ENCODE measurements around the gene FAM83C. TPM values are rescaled to one million over a fixed set of nuclear protein-coding genes. Genes with fewer than 3 reads are reported as not detected.

Gene FAM83C
- total RNA-seq, 1 experiment from 2014 or later = not detected

DNA sequence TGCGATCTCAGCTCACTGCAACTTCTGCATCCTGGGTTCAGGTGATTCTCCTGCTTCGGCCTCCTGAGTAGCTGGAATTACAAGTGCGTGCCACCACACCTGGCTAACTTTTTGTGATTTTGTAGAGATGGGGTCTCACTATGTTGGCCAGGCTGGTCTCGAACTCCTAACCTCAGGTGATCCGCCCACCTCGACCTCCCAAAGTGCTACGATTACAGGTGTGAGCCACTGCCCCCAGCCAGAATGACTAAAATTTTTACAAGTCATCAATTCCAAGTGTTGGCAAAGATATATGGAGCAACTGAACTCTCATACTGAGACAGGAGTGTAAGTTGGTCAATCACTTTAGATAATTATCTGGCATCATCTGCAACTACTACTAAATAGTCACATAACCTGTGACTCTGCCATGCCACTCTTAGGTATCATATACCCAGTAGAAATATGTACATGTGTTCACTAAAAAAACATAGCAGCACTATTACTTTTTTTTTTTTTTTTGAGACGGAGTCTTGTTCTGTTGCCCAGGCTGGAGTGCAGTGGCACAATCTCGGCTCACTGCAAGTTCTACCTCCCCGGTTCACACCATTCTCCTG is 10.6 kb downstream of the FAM83C start:
- H3K4me3 ChIP-seq = no peak overlapping the region
- peaks cover 77% of the 10 kb centered on the region for H3K36me3 ChIP-seq
- H3K27me3 ChIP-seq = no peaks in the 10 kb centered on the region
- no peaks in the 10 kb centered on the region for H3K9me3 ChIP-seq
- no peak for DNase-seq

- Histone ChIP-seq H3K4me3 (no peak overlapping the region), H3K27me3 (no peaks in the 10 kb centered on the region), H3K36me3 (peaks cover 85% of the 10 kb centered on the region), H3K9me3 (no peaks in the 10 kb centered on the region)
- DNase-seq = no peak
Observed at GRCh38 chr20:35280523-35280922, 11.7 kb downstream of the FAM83C start.

DNA sequence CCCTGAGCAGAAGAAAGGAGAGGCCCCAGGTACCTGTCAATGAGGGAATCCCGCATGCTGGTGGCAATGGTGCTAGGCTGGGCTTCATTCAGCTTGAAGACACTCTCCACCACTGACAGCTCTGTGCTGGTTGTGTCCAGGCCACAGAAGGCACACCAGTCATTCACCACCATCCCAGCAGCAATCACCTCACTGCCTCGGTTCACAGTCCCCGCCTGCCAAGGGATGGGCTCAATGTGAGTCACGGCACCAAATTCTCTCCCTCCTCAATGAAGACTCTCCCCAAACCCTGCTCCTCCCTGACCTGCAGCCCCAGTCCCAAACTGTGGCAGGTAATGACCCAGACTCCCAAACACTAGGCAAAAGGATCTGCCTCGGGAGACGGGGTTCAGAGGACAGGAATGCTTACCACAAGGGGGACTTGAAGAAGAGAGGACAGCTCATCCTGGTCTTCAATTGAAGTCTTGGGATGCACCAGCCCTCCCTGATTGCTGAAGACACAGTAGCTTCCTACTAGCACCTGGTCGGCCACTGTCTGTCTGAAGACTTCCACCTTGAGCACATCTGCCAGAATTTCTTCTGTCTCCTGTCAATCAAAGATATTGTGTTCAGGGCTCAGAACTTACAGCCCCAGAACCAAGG is 12.6 kb downstream of the FAM83C start:
- no peaks in the 10 kb centered on the region for H3K9me3 ChIP-seq
- H3K36me3 ChIP-seq = peaks cover 90% of the 10 kb centered on the region
- no peaks in the 10 kb centered on the region for H3K27me3 ChIP-seq
- H3K4me3 ChIP-seq = no peak overlapping the region
- DNase-seq = no peak

DNA sequence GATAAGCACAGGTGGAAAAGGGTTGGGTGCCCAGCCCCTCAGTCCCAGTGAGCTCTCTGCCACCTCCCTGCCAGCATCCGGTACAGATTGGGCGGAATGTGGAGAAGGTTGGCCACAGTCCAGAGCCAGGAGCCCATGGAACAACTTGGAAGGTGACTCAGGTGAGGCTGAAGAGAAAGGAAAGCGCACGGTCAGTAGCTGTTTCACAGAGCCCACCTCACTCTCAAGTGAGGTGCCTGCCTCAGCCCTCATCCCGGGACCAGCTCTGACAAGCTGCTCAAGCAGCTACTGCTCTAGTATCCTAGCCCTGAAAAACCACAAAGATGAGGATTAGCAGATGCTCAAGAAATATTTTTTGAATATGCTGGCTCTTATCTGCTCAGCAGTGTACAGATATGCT is 13.2 kb downstream of the FAM83C start:
- no peaks in the 10 kb centered on the region for H3K9me3 ChIP-seq
- H3K4me3 ChIP-seq = no peak overlapping the region
- no peak for DNase-seq
- H3K36me3 ChIP-seq = peaks cover 89% of the 10 kb centered on the region
- no peaks in the 10 kb centered on the region for H3K27me3 ChIP-seq

- H3K36me3 ChIP-seq = peaks cover 79% of the 10 kb centered on the region
Observed at GRCh38 chr20:35277531-35278395, 14.5 kb downstream of the FAM83C start, which contains the start of gene MMP24OS. Gene MMP24OS (minus strand): TSS chr20:35278122. CDS start chr20:35277929, 193 bp downstream.

GRCh38 chr20:35277127-35277526 is 15.1 kb downstream of the FAM83C start:
- DNase-seq = no peak
- H3K27me3 ChIP-seq = no peaks in the 10 kb centered on the region
- H3K36me3 ChIP-seq = peaks cover 75% of the 10 kb centered on the region
- H3K9me3 ChIP-seq = no peaks in the 10 kb centered on the region
- H3K4me3 ChIP-seq = peak overlapping the region; percentile 64

More at GRCh38 chr20:35277531-35278395, 14.5 kb downstream of the FAM83C start, which contains the start of gene MMP24OS:
- Histone ChIP-seq H3K9me3 (no peaks in the 10 kb centered on the region), H3K27me3 (no peaks in the 10 kb centered on the region), H3K4me3 (peak within 1 kb of the TSS; percentile 64)
- DNase-seq = peak; percentile 90

GRCh38 chr20:35276408-35276807 is 15.8 kb downstream of the FAM83C start:
- peak overlapping the region; percentile 64; the same call in 1 of the 2 replicates for H3K4me3 ChIP-seq
- no peaks in the 10 kb centered on the region for H3K9me3 ChIP-seq
- peaks cover 73% of the 10 kb centered on the region for H3K36me3 ChIP-seq
- no peak for DNase-seq
- no peaks in the 10 kb centered on the region for H3K27me3 ChIP-seq

GRCh38 chr20:35275741-35276251 is 16.4 kb downstream of the FAM83C start:
- no peaks in the 10 kb centered on the region for H3K27me3 ChIP-seq
- no peaks in the 10 kb centered on the region for H3K9me3 ChIP-seq
- H3K36me3 ChIP-seq = peaks cover 69% of the 10 kb centered on the region
- no peak overlapping the region for H3K4me3 ChIP-seq
- DNase-seq = no peak

GRCh38 chr20:35274172-35275092 is 17.8 kb downstream of the FAM83C start:
- peaks cover 59% of the 10 kb centered on the region for H3K36me3 ChIP-seq
- DNase-seq = peak; percentile 51
- H3K4me3 ChIP-seq = no peak overlapping the region
- no peaks in the 10 kb centered on the region for H3K27me3 ChIP-seq
- no peaks in the 10 kb centered on the region for H3K9me3 ChIP-seq

- Histone ChIP-seq H3K9me3 (no peaks in the 10 kb centered on the region), H3K36me3 (peaks cover 51% of the 10 kb centered on the region)
Observed at GRCh38 chr20:35273449-35274171, 18.6 kb downstream of the FAM83C start.

DNA sequence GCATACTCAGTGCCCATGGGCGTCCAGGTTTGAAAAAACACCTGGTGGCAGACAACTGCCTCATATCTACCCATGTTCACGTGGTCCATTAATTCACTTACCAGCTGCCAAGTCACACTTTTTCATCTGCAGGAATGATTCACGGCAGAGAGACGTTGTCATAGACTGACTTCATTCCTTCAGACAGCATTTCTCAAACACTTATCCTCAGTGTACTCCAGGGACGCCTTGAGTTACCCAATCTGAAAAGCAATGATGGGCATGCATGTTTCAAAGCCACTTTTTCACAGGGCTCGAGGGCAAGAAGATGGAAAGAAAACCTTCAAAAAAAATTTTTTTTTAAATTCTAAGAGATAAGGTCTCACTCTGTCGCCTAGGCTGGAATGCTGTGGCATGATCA is 20.3 kb downstream of the FAM83C start:
- Histone ChIP-seq H3K4me3 (no peak overlapping the region), H3K27me3 (no peaks in the 10 kb centered on the region), H3K36me3 (peaks cover 36% of the 10 kb centered on the region), H3K9me3 (no peaks in the 10 kb centered on the region)
- no peak for DNase-seq

More at GRCh38 chr20:35273449-35274171, 18.6 kb downstream of the FAM83C start:
- no peak overlapping the region for H3K4me3 ChIP-seq
- DNase-seq = no peak
- no peaks in the 10 kb centered on the region for H3K27me3 ChIP-seq

- Histone ChIP-seq H3K4me3 (no peak overlapping the region), H3K27me3 (no peaks in the 10 kb centered on the region), H3K9me3 (no peaks in the 10 kb centered on the region), H3K36me3 (peaks cover 30% of the 10 kb centered on the region)
- DNase-seq = no peak
Observed at GRCh38 chr20:35271073-35271882, 20.9 kb downstream of the FAM83C start.

- H3K9me3 ChIP-seq = no peaks in the 10 kb centered on the region
- no peak overlapping the region for H3K4me3 ChIP-seq
- no peak for DNase-seq
- peaks cover 20% of the 10 kb centered on the region for H3K36me3 ChIP-seq
- H3K27me3 ChIP-seq = no peaks in the 10 kb centered on the region
Observed at GRCh38 chr20:35270021-35270902, 22.0 kb downstream of the FAM83C start.
